Neural cell (in vitro differentiated cells): ENCODE results near the gene CYB5R2. TPM values are rescaled to one million over a fixed set of nuclear protein-coding genes. Genes with fewer than 3 reads are reported as not detected.

Source experiments
- H2AFZ ChIP-seq: fragments of 200-600, 300-800 bp; sonication (generic), shearing (Covaris generic); 2 replicates; pipeline ENCODE4 v1.6.0; 2014; ENCODE audit warnings: low read depth, mild to moderate bottlenecking, antibody characterized with exemption, low read length, moderate library complexity
- H3F3A ChIP-seq: fragments of 200-600 bp; shearing (Covaris generic); 2 replicates; pipeline ENCODE4 v1.6.1; 2016; ENCODE audit warnings: mild to moderate bottlenecking, moderate library complexity, mixed read lengths, antibody characterized with exemption, low read length; ENCODE audit not compliant: insufficient read depth, poor library complexity, severe bottlenecking
- H3K27ac ChIP-seq: fragments of 200-600, 300-800 bp; sonication (generic), shearing (Covaris generic); 2 replicates; pipeline ENCODE4 v1.5.1; 2014; ENCODE audit warnings: mild to moderate bottlenecking, low read length, moderate library complexity
- H3K27me3 ChIP-seq: fragments of 300-800, 200-600 bp; sonication (generic), shearing (Covaris generic); 2 replicates; pipeline ENCODE4 v1.6.0; 2014; ENCODE audit warnings: mild to moderate bottlenecking, low read depth, low read length, moderate library complexity; ENCODE audit not compliant: insufficient read depth
- H3K36me3 ChIP-seq: fragments of 300-800, 200-600 bp; sonication (generic), shearing (Covaris generic); 2 replicates; pipeline ENCODE4 v1.5.1; 2014; ENCODE audit warnings: mild to moderate bottlenecking, antibody characterized with exemption, low read length, moderate library complexity; ENCODE audit not compliant: insufficient read depth
- H3K4me2 ChIP-seq: fragments of 300-800, 200-600 bp; sonication (generic), shearing (Covaris generic); 2 replicates; pipeline ENCODE4 v1.6.0; 2014; ENCODE audit warnings: mild to moderate bottlenecking, low read length
- H3K4me3 ChIP-seq: fragments of 300-800, 200-600 bp; sonication (generic), shearing (Covaris generic); 2 replicates; pipeline ENCODE4 v1.5.1; 2014; ENCODE audit warnings: mild to moderate bottlenecking, low read length, moderate library complexity
- H3K79me2 ChIP-seq: fragments of 200-600 bp; shearing (Covaris generic); replicated peaks from 2 replicates; pipeline ENCODE4 v1.6.0; 2014; ENCODE audit warnings: mild to moderate bottlenecking, low read length, moderate library complexity; ENCODE audit not compliant: insufficient read depth
- H3K9ac ChIP-seq: fragments of 300-800, 200-600 bp; sonication (generic), shearing (Covaris generic); 2 replicates; pipeline ENCODE4 v1.6.1; 2016; ENCODE audit warnings: mild to moderate bottlenecking, low read length, mixed read lengths
- H3K9me2 ChIP-seq: fragments of 200-600 bp; shearing (Covaris generic); 2 replicates; pipeline ENCODE4 v1.6.1; 2016; ENCODE audit warnings: mild to moderate bottlenecking, low read length, mixed read lengths; ENCODE audit not compliant: insufficient read depth
- H3K9me3 ChIP-seq: fragments of 200-600, 300-800 bp; sonication (generic), shearing (Covaris generic); 2 replicates; pipeline ENCODE4 v1.6.1; 2016; ENCODE audit warnings: mild to moderate bottlenecking, mixed run types, low read length, moderate library complexity, mixed read lengths
- H4K20me1 ChIP-seq: fragments of 200-600 bp; shearing (Covaris generic); 2 replicates; pipeline ENCODE4 v1.6.1; 2016; ENCODE audit warnings: mild to moderate bottlenecking, mixed run types; ENCODE audit not compliant: insufficient read depth
- EP300 ChIP-seq: fragments of 450-650 bp; conservative IDR thresholded peaks from 2 replicates; pipeline ENCODE4 v1.6.1; 2014; ENCODE audit warnings: antibody characterized with exemption, mild to moderate bottlenecking, moderate library complexity; ENCODE audit not compliant: poor library complexity, severe bottlenecking
- EZH2 ChIP-seq: fragments of 200-600, 300-800 bp; shearing (Covaris generic), sonication (generic); IDR thresholded peaks from 2 replicates; pipeline ENCODE4 v1.6.1; 2014; ENCODE audit warnings: antibody characterized with exemption, low read length, borderline replicate concordance, mild to moderate bottlenecking; ENCODE audit not compliant: insufficient read depth, poor library complexity, severe bottlenecking
- MXI1 ChIP-seq: fragments of 450-650 bp; conservative IDR thresholded peaks from 2 replicates; pipeline ENCODE4 v1.6.1; 2014; ENCODE audit warnings: antibody characterized with exemption, mild to moderate bottlenecking; ENCODE audit not compliant: poor library complexity, severe bottlenecking
- POLR2AphosphoS5 ChIP-seq: IDR thresholded peaks from 2 replicates; pipeline ENCODE4 v1.6.1; 2012
- RAD21 ChIP-seq: fragments of 450-650 bp; conservative IDR thresholded peaks from 2 replicates; pipeline ENCODE4 v1.6.1; 2014; ENCODE audit warnings: antibody characterized with exemption, mild to moderate bottlenecking, moderate library complexity
- REST ChIP-seq: IDR thresholded peaks from 2 replicates; pipeline ENCODE4 v1.6.1; 2012; ENCODE audit warnings: borderline replicate concordance
- SMC3 ChIP-seq: fragments of 450-650 bp; conservative IDR thresholded peaks from 2 replicates; pipeline ENCODE4 v1.6.1; 2014; ENCODE audit warnings: antibody characterized with exemption, mild to moderate bottlenecking, moderate library complexity; ENCODE audit not compliant: poor library complexity
- TAF1 ChIP-seq: IDR thresholded peaks from 2 replicates; pipeline ENCODE4 v1.6.1; 2012; ENCODE audit warnings: low read depth
- polyA plus RNA-seq: library from polyadenylated mRNA; depleted of rRNA; stranded (reverse); fragments of >200 nt; gene quantifications from 2 replicates; pipeline ENCODE4 v1.2.3, GENCODE V29; 2014
- TF ChIP-seq, protein P1 (sequence below): fragments of 450-650 bp; IDR thresholded peaks from 2 replicates; pipeline ENCODE4 v1.5.1; 2014; ENCODE audit warnings: antibody characterized with exemption, mild to moderate bottlenecking, moderate library complexity; ENCODE audit not compliant: poor library complexity, severe bottlenecking

Gene CYB5R2
- polyA plus RNA-seq, 1 donor from 2014 or later = not detected

DNA sequence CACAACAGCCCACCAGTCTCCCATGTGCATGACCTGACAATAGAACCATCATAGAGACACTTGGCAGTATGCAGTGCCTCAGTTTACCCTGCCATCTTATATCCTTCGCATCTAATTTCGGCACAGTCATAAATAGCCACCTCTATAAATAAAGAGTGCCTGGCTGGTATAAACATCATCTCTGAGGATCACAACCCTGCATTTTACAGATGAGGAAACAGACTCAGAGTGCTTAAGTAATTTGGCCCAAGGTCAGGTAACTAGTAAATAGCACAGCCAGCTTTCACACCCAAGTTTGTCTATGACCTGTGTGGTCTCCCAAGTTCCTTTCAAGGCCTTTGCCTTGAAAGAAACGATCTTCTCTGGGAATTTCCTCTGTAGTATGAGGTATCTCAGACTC, 44.6 kb downstream of the CYB5R2 start:
- no peak overlapping the region for H3K4me2 ChIP-seq
- H3K9me3 ChIP-seq = no peaks in the 10 kb centered on the region
- no peaks in the 10 kb centered on the region for H3K36me3 ChIP-seq

GRCh38 chr11:7622721-7623120, 50.6 kb downstream of the CYB5R2 start:
- no peak overlapping the region for H3K9ac ChIP-seq
- H3K4me2 ChIP-seq = no peak overlapping the region
- H3F3A ChIP-seq = no peaks in the 10 kb centered on the region
- H3K27ac ChIP-seq = no peak overlapping the region
- H3K27me3 ChIP-seq = no peaks in the 10 kb centered on the region
- H4K20me1 ChIP-seq = no peaks in the 10 kb centered on the region
- H2AFZ ChIP-seq = no peak overlapping the region
- no peaks in the 10 kb centered on the region for H3K36me3 ChIP-seq
- H3K4me3 ChIP-seq = no peak overlapping the region
- no peak for TF ChIP-seq EP300
- TF ChIP-seq MXI1 = no peak
- no peak for TF ChIP-seq TAF1
- TF ChIP-seq, protein P1, sequence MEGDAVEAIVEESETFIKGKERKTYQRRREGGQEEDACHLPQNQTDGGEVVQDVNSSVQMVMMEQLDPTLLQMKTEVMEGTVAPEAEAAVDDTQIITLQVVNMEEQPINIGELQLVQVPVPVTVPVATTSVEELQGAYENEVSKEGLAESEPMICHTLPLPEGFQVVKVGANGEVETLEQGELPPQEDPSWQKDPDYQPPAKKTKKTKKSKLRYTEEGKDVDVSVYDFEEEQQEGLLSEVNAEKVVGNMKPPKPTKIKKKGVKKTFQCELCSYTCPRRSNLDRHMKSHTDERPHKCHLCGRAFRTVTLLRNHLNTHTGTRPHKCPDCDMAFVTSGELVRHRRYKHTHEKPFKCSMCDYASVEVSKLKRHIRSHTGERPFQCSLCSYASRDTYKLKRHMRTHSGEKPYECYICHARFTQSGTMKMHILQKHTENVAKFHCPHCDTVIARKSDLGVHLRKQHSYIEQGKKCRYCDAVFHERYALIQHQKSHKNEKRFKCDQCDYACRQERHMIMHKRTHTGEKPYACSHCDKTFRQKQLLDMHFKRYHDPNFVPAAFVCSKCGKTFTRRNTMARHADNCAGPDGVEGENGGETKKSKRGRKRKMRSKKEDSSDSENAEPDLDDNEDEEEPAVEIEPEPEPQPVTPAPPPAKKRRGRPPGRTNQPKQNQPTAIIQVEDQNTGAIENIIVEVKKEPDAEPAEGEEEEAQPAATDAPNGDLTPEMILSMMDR = no peak
- H3K9me2 ChIP-seq = no peaks in the 10 kb centered on the region
- no peaks in the 10 kb centered on the region for H3K79me2 ChIP-seq
- H3K9me3 ChIP-seq = no peaks in the 10 kb centered on the region

More for the DNA sequence above, 44.6 kb downstream of the CYB5R2 start:
- Histone ChIP-seq H3K9ac (no peak overlapping the region), H4K20me1 (no peaks in the 10 kb centered on the region), H3K27ac (no peak overlapping the region), H3K27me3 (no peaks in the 10 kb centered on the region), H3K79me2 (no peaks in the 10 kb centered on the region), H3K9me2 (no peaks in the 10 kb centered on the region), H2AFZ (no peak overlapping the region), H3F3A (no peaks in the 10 kb centered on the region), H3K4me3 (no peak overlapping the region)
- TF ChIP-seq EZH2 = no peak
- TF ChIP-seq, protein P1 = no peak
- TF ChIP-seq POLR2AphosphoS5 = no peak
- no peak for TF ChIP-seq REST
- no peak for TF ChIP-seq SMC3
- no peak for TF ChIP-seq EP300
- no peak for TF ChIP-seq MXI1
- TF ChIP-seq RAD21 = no peak
- TF ChIP-seq TAF1 = no peak
